ENCODE results near the gene DUSP1.
"Not testable (repeated sequence)": the region's sequence is repeated elsewhere in the genome, so short reads cannot be mapped to it uniquely, and the experiment has no call there.

Gene DUSP1

DNA sequence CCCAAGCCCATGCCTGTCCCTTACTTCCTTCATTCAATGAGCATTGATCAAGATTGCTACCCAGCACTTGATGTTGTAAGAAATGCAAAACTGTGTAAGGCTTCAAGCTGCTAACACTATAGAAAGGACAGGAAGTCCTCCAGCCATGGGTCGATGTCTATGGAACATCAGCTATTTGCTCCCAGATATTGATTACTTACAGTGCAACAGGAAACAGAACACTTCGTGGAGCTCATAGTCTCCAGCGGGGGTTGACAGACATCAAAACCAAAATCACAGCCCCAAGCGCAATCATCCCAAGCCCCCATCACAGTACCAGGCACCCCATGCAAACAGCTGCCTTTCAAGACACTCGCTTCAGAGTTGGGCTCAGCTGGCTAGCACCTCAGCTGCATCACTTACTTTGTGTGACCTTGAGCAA is 26.8 kb upstream of the DUSP1 start:
- no peak for DNase-seq

DNA sequence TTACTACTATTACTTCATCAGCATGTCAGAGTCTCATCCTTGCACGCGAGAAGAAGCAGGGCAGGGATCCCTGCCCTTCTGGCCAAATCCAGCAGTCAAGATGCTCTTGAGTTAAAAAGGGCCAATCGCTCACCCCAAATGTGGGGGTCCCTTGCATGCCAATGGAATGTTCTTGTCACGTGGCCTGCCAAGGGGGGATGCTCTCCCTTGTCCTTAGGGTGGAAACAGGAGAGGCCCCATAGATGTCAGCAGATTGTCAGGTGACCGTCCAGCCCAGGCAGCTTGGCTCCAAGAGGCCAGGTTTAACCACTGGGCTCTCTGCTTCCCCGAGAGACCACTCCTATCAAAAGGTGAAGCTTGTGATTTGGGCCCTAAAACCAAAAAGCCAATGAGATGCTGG is 25.3 kb upstream of the DUSP1 start:
- DNase-seq, result no peak

GRCh38 chr5:172795318-172795977 is 24.5 kb upstream of the DUSP1 start:
- no peak for DNase-seq

DNA sequence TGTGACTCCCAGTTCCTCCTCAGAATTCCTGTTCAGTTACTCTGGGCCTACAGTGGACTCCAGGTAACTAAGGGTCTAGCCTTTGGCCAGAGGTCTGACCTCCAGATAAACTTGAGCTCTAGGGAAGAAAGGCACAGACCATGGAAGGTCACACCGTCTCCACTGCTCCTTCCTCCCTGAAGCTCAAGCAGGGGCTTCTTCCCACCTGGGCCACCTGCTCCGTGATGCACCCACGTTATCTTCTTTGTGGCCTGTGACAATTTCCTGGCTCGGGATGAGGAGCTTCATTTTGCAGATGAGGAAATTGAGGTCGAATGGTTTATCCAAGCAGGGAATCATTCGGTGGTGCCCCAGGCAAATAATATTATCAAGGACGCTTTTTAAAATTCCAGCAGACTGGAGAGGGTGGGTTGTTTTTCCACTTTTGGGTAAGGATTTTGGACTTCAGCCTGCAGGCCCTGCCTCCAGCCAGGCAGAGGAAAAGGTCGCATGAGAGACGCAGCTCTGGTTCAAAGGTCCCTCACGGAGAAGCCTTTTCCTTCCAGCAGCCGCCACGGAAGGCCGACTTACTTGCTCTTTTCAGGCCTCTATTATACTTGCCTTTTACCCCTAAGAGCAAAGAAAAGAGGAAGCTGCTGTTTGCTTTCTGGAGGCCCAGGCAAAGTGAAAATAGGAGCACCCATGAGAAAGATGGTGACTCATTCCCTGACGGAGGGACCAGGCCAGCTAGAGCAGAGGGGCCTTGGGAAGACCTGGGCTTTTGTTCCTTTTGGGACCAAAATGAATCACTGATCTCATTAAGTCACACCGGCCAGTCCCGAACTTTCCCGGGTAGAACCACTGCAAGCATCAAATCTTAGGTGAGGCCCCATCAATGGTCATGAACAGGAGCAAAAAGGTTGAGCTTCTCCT is 22.8 kb upstream of the DUSP1 start:
- DNase-seq, result no peak

DNA sequence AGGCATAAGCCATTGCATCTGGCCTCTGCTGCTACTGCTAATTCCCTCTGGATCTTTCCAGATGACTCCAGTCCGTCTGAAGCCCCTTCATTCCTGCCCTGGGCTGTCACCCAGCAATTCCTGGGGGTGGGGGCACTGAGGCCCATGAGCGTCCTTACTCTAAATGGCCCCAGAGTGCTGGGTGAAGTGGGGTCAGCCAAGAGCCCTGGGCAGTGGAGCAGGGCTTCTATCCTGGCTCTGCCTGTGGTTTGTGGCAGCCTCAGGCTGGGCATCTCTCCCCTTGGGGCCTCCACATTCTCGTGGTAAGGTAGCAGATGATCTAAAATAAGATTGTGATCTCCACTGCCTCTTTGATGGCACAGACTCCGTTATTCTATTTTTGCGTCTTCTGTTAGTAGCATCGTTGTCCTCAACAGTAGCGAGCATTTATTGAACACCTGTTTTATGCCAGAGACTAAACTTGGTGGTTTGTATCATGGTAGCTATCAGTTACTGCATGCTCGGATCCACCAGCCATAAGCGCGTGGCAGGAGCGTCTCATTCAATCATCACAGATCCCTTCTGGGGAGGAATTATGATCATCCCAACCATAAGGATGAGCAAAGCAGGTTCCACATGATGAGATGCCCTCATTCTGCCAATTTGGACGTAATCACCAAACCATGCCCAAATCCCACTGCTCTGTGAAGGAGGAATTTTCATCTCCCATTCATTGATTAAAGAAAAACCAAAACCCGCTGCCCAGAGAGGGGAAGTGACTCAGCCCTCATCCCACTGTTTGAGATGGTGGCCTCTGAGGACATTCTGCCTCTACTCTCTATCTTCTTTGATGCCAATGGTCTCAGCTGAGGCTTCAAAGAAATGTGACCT is 21.9 kb upstream of the DUSP1 start:
- DNase-seq, result no peak

- DNase-seq, result no peak
Observed at GRCh38 chr5:172791726-172792445, 20.9 kb upstream of the DUSP1 start.

- DNase-seq, result no peak
Observed at GRCh38 chr5:172791286-172791685, 20.3 kb upstream of the DUSP1 start.

DNA sequence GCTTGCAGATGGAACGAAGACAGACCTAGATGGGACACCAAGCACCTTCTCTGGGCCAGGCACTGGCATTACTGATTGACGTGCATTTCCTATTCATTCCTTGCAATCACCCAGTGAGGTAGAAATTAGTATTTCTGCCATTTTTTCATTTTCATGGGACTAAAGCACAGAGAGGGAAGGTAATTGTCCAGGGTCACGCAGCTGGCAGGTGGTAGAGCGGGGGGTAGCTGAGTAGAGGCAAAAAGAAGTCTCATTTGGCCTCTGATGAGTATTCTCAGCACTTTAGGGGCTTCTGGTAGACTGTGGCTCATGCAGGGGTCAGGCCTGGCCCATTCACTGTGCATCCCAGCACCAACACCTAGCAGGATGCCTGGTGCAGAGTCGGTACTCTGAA is 19.5 kb upstream of the DUSP1 start:
- DNase-seq, result no peak

- DNase-seq, result no peak
Observed at GRCh38 chr5:172789687-172790495, 18.9 kb upstream of the DUSP1 start.

DNA sequence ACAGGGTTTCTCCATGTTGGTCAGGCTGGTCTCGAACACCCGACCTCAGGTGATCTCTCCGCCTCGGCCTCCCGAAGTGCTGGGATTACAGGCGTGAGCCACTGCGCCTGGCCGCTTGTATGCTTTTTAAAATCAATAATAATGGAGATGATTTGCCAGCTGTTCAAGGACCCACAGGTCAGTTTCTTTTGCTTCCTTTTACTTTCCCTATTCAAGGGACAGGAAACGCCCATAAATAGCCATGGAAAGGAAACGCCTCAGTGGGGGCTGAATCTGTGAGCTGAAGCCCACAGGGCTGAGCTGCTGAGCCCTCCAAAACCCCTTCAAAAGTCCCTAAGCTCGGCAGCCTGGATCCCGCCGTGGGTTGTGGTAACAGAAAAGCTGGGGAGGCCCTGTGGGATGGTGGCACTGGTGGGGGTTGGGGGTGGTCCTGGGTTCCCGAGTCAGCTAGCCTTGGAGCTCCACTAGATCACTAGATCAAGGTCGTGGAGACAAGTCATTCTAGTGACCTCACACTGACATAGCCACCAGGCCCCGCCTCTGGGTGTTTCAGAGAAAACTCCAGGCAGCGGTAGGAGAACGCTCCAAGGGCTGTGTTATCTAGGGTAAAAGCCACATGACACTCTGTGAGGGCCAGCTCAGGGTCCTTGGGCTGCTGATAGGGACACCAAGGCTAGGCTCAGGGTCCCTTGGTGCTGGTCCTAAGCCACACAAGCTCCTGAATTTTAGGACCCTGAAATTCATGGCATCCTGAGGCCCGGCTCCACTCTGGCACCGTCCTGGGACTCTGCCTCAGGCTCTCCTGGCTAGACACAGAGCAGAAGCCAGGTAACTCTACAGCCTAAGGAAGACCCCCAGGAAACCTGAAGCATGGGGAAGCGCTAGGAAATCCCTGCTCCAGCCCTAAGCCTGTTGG is 18.0 kb upstream of the DUSP1 start:
- DNase-seq, result no peak

GRCh38 chr5:172787538-172787937 is 16.5 kb upstream of the DUSP1 start:
- DNase-seq, result not testable (repeated sequence)

DNA sequence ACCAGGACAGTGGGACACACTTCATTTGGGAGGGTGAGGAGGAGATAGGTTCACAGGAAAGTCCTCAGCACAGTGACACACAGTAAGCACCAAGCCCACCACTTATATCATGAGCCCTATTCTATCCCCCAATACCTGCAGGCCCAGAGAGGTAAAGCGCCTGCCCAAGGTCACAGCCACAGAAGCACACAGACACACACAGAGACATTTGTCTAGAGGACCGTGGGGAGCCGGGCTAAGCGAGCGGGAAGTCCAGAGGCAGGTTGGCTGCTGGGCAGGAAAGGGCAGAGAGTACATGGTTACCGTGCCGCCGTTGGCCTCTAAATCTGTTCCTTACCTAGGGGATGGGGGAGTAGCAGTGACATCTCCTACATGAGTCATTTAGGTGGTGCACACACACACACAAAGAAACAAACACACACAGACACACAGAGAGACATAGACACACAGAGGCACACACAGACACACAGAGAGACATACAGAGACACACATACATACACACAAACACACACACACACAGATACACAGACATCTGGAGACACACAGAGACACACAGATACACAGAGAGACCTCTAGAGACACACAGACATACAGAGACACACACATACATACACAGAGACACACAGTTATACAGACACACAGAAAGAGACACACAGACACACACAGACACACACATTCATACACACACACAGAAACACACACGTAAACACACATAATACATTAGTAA is 15.9 kb upstream of the DUSP1 start:
- DNase-seq, result no peak

DNA sequence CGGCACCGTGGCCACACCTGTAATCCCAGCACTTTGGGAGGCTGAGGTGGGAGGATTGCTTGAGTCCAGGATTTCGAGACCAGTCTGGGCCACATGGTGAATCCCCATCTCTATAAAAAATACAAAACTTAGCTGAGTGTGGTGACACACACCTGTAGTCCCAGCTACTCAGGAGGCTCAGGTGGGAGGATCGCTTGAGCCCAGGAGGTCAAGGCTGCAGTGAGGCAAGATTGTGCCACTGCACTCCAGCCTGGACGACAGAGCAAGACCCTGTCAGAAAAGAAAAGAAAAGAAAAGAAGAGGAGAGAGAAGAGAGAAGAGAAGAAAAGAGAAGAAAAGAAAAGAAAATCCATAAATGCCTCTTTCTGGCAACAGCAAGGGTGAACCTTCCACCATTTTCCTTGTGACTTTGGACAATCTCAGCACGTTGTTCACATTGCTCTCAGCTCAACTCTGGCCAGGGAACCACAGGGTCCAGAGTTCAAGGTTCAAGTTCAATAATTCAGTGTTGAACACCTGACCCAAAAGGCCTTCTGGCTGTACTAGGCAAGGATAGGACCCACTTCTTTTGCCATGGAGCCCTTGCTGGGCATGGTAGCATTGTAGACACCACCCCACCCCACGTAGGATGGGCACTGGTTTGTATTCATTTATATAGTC is 14.6 kb upstream of the DUSP1 start:
- DNase-seq, result no peak

DNA sequence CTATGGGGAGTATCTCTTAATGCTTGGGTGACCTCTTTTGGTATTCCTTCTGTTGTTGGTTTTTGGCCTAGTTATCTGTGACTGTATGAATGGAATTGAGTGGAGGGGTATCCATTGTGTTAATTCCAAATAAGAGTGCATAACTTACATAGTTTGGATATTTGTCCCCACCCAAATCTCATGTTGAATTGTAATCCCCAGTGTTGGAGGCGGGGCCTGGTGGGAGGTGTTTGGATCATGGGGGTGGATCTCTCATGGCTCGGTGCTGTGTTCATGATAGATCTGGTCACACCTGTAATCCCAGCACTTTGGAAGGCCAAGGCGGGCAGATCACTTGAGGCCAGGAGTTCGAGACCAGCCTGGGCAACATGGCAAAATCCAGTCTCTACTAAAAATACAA is 13.2 kb upstream of the DUSP1 start:
- DNase-seq, result not testable (repeated sequence)

DNA sequence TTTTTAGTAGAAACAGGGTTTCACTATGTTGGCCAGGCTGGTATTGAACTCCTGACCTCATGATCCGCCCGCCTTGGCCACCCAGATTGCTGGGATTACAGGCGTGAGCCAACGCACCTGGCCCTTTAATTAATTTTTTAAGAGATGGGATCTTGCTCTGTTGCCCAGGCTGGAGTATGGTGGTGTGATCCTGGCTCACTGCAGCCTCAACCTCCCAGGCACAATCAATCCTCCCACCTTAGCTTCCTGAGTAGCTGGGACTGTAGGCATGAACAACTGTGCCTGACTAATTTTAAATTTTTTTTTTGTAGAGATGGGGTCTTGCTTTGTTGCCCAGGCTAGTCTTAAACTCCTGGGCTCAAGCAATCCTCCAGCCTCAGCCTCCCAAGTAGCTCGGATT is 12.3 kb upstream of the DUSP1 start:
- not testable (repeated sequence) for DNase-seq

- no peak for DNase-seq
Observed at GRCh38 chr5:172782169-172783039, 11.4 kb upstream of the DUSP1 start.

DNA sequence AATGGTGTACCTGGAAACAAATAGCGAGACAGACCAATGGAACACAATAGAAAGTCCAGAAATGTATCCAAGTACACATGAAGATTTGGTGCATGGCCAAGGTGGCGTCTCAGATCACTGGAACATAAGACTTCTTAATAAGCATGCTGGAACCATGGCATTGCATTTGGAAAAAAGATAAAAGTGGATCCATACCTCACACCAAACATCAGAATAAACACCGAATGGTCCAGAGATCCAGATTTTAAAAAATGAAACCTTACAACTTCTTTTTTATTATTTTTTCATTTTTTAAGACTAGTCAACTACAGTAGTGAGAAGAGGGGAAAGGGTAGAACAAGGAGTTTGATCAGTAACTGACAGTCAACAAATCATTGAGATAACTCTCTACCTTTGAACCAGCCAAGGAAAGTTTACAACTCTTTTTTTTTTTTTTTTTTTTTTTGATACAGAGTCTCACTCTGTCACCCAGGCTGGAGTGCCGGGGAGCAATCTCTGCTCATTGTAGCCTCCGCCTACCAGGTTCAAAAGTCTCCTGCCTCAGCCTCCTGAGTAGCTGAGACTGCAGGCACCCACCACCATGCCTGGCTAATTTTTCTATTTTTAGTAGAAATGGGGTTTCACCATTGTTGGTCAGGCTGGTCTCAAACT is 8.8 kb upstream of the DUSP1 start:
- no peak for DNase-seq
